SK-N-SH (cell line): Measurements from ENCODE around the gene PDILT. TPM values are rescaled to one million over a fixed set of nuclear protein-coding genes. Genes with fewer than 3 reads are reported as not detected.

Source experiments
- CTCF ChIA-PET: fragments of 300-600, 350-600 bp; formaldehyde crosslinking; extraction: SDS; loops from one replicate; lab custom pipeline; 2021; lab: Yijun Ruan, JAX
- POLR2A ChIA-PET: fragments of 350-600 bp; sonication (Branson Sonifier 250); formaldehyde crosslinking; extraction: SDS; loops from one replicate; lab custom pipeline; 2020; ENCODE audit warnings: antibody characterized with exemption, inconsistent platforms; lab: Yijun Ruan, JAX
- DNase-seq: peaks from one replicate; pipeline ENCODE4 v3.0.0; 2012
- H2AFZ ChIP-seq: fragments of 200-600 bp; sonication (generic); 2 replicates; pipeline ENCODE4 v1.8.1; 2016; ENCODE audit warnings: antibody characterized with exemption, mild to moderate bottlenecking, low read depth
- H3F3A ChIP-seq: fragments of 200-600 bp; sonication (generic); replicated peaks from 2 replicates; pipeline ENCODE3; 2016; ENCODE audit warnings: antibody characterized with exemption, mild to moderate bottlenecking; ENCODE audit not compliant: insufficient read depth
- H3K27ac ChIP-seq, 2 experiments: fragments of 200-500 bp in 1 of 2; fragments of 200-600 bp in 1 of 2; sonication (Bioruptor generic) in 1 of 2; sonication (generic), shearing (Covaris generic) in 1 of 2; 2 replicates each; pipeline versions ENCODE4 v1.5.1 to v1.6.1; 2014 to 2016; ENCODE audit warnings: low read depth in 2 of 2, inconsistent platforms in 1 of 2, low read length in 1 of 2, mild to moderate bottlenecking in 1 of 2, mixed read lengths in 1 of 2
- H3K27me3 ChIP-seq: fragments of 200-600 bp; sonication (generic), shearing (Covaris generic); 2 replicates; pipeline ENCODE4 v1.6.1; 2016; ENCODE audit warnings: mixed run types; ENCODE audit not compliant: insufficient read depth
- H3K36me3 ChIP-seq, 2 experiments: fragments of 200-500 bp in 1 of 2; fragments of 200-600 bp in 1 of 2; sonication (Bioruptor generic) in 1 of 2; sonication (generic) in 1 of 2; replicated peaks in 1 of 2; 2 replicates each; pipeline versions ENCODE3 to v1.5.1; 2014 to 2016; ENCODE audit warnings: low read length in 1 of 2, mild to moderate bottlenecking in 1 of 2; ENCODE audit not compliant: insufficient read depth in 2 of 2, control insufficient read depth in 1 of 2
- H3K4me1 ChIP-seq, 2 experiments: fragments of 200-500 bp in 1 of 2; fragments of 200-600 bp in 1 of 2; sonication (Bioruptor generic) in 1 of 2; sonication (generic), shearing (Covaris generic) in 1 of 2; 2 replicates each; pipeline versions ENCODE4 v1.5.1 to v1.6.1; 2014 to 2016; ENCODE audit warnings: low read depth in 1 of 2, low read length in 1 of 2, mixed run types in 1 of 2; ENCODE audit not compliant: insufficient read depth in 2 of 2, control insufficient read depth in 1 of 2
- H3K4me2 ChIP-seq: fragments of 200-600 bp; sonication (generic), shearing (Covaris generic); 2 replicates; pipeline ENCODE4 v1.6.1; 2017; ENCODE audit warnings: mixed run types
- H3K4me3 ChIP-seq, 2 experiments: fragments of 200-500 bp in 1 of 2; fragments of 200-600 bp in 1 of 2; sonication (Bioruptor generic) in 1 of 2; sonication (generic), shearing (Covaris generic) in 1 of 2; 2 replicates each; pipeline versions ENCODE4 v1.5.1 to v1.8.1; 2014 to 2016; ENCODE audit warnings: low read depth in 2 of 2, inconsistent platforms in 1 of 2, low read length in 1 of 2, mild to moderate bottlenecking in 1 of 2, mixed read lengths in 1 of 2, moderate library complexity in 1 of 2
- H3K79me2 ChIP-seq: fragments of 200-600 bp; sonication (generic); 2 replicates; pipeline ENCODE4 v1.8.1; 2017; ENCODE audit warnings: mild to moderate bottlenecking; ENCODE audit not compliant: insufficient read depth
- H3K9ac ChIP-seq: fragments of 200-600 bp; sonication (generic); 2 replicates; pipeline ENCODE4 v1.6.1; 2017; ENCODE audit warnings: mixed run types
- H3K9me2 ChIP-seq: fragments of 200-600 bp; sonication (generic); 2 replicates; pipeline ENCODE4 v1.6.1; 2017; ENCODE audit warnings: mixed run types
- H3K9me3 ChIP-seq: fragments of 200-600 bp; sonication (generic); 2 replicates; pipeline ENCODE4 v1.6.1; 2017; ENCODE audit warnings: mixed run types, mild to moderate bottlenecking, moderate library complexity
- H4K20me1 ChIP-seq: fragments of 200-600 bp; sonication (generic); 2 replicates; pipeline ENCODE4 v1.6.1; 2017; ENCODE audit warnings: mild to moderate bottlenecking, mixed run types; ENCODE audit not compliant: insufficient read depth
- ELF1 ChIP-seq: IDR thresholded peaks from 2 replicates; pipeline ENCODE4 v1.4.0; 2012
- FOSL2 ChIP-seq: IDR thresholded peaks from 2 replicates; pipeline ENCODE4 v1.4.0; 2012; ENCODE audit warnings: low read depth, mild to moderate bottlenecking, moderate library complexity, borderline replicate concordance
- FOXM1 ChIP-seq: IDR thresholded peaks from 2 replicates; pipeline ENCODE4 v1.4.0; 2012; ENCODE audit warnings: low read depth, mild to moderate bottlenecking
- MXI1 ChIP-seq: IDR thresholded peaks from 2 replicates; pipeline ENCODE4 v1.6.1; 2012; ENCODE audit warnings: mild to moderate bottlenecking, low read depth, low read length, improper control_type of control experiment
- NRF1 ChIP-seq: IDR thresholded peaks from 2 replicates; pipeline ENCODE4 v1.6.1; 2012; ENCODE audit warnings: low read depth, mild to moderate bottlenecking, low read length
- RAD21 ChIP-seq: IDR thresholded peaks from 2 replicates; pipeline ENCODE4 v1.6.1; 2012; ENCODE audit warnings: mild to moderate bottlenecking, low read length
- SMC3 ChIP-seq: IDR thresholded peaks from 2 replicates; pipeline ENCODE4 v1.6.1; 2012; ENCODE audit warnings: low read depth, low read length, improper control_type of control experiment
- TCF12 ChIP-seq: IDR thresholded peaks from 2 replicates; pipeline ENCODE4 v1.4.0; 2012
- WGBS: methylation state at CpG from one replicate; pipeline ENCODE4 v1.1.6; 2017; ENCODE audit warnings: low lambda C conversion rate; 5-methylcytosine and 5-hydroxymethylcytosine counted together
- polyA plus RNA-seq, 3 experiments: library from polyadenylated mRNA; depleted of rRNA; stranded (reverse); fragments of >200 nt; gene quantifications; 2 replicates each; pipeline ENCODE4 v1.2.3, GENCODE V29; 2012
- TF ChIP-seq, protein P1 (sequence below): fragments of 200-600 bp; sonication (generic); IDR thresholded peaks from 2 replicates; pipeline ENCODE4 v1.6.1; 2017; ENCODE audit warnings: antibody characterized with exemption, mild to moderate bottlenecking, moderate library complexity

The PDILT gene
- polyA plus RNA-seq, 1 of the 3 experiments (the other 2 are of a cell fraction), result not detected

DNA sequence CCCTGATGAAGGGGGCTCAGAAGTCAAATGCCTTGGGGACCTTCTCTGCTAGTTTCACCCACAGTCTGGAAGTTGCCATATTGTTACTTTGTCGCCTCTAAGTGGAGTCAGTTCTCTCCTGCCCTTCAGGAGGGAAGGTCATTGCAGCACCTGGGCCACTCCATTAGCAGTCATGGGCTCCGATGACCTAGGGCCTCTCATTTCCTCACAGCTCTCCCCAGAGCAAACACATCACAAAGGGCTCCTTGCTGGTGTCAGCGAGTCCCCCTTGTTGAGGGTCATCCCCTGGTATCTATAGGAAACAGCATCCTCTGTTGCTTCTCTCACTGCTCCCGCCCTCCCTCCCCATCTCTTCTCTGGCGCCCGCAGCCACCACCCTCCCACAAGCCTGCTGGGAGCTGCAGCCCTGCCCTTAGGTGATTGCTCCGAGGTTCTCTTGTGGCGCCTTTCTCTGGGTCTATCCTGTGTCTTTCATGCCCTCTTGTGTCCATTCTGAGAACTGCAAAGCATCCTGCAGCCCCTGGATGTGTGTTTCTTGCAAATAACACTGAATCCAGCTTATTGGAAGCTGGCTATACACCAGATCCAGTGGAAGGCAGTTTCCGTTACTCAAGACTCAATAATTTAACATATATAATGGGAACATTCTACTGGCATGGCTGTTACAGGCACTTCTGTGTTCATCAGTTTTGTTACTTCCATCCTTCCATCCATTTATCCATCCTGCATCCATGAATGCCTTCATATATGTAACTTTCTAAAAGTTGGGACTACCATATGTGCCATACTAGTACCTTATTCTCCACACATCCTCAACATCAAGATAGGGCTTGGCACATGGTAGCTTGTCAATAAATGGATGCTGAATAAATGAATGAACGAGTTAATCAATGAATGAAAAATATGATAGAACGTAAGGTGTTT, 21.2 kb downstream of the PDILT start:
- no peak for TF ChIP-seq ELF1
- TF ChIP-seq SMC3, result peak; percentile 62
- peak; percentile 72 for TF ChIP-seq RAD21
- TF ChIP-seq FOSL2, result no peak
- TF ChIP-seq, protein P1, sequence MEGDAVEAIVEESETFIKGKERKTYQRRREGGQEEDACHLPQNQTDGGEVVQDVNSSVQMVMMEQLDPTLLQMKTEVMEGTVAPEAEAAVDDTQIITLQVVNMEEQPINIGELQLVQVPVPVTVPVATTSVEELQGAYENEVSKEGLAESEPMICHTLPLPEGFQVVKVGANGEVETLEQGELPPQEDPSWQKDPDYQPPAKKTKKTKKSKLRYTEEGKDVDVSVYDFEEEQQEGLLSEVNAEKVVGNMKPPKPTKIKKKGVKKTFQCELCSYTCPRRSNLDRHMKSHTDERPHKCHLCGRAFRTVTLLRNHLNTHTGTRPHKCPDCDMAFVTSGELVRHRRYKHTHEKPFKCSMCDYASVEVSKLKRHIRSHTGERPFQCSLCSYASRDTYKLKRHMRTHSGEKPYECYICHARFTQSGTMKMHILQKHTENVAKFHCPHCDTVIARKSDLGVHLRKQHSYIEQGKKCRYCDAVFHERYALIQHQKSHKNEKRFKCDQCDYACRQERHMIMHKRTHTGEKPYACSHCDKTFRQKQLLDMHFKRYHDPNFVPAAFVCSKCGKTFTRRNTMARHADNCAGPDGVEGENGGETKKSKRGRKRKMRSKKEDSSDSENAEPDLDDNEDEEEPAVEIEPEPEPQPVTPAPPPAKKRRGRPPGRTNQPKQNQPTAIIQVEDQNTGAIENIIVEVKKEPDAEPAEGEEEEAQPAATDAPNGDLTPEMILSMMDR, result peak; percentile 79
- TF ChIP-seq FOXM1, result no peak
- no peak overlapping the region for H2AFZ ChIP-seq
- H3F3A ChIP-seq, result no peaks in the 10 kb centered on the region
- H3K9me2 ChIP-seq, result no peaks in the 10 kb centered on the region
- peak; percentile 65 for DNase-seq
- H3K79me2 ChIP-seq, result no peaks in the 10 kb centered on the region
- no peaks in the 10 kb centered on the region for H4K20me1 ChIP-seq
- CTCF ChIA-PET, result interaction anchor here (0.6 to 10.2 kb wide), 37 partner anchors 10 to 828 kb away, joined by 3 to 184 read pairs (median 4); partner anchors contain the start of genes PDILT and VPS35L
- no peaks in the 10 kb centered on the region for H3K36me3 ChIP-seq
- H3K27me3 ChIP-seq, result no peaks in the 10 kb centered on the region
- H3K4me1 ChIP-seq, result no peaks in the 10 kb centered on the region; a peak in 1 of 4 replicates
- H3K9me3 ChIP-seq, result no peaks in the 10 kb centered on the region
- no peak overlapping the region for H3K9ac ChIP-seq
- POLR2A ChIA-PET, result no interaction called here
- no peak overlapping the region; a peak in 1 of 4 replicates for H3K4me3 ChIP-seq
- 15% methylated on average over 10 of the region's 11 CpGs for WGBS
- no peak overlapping the region for H3K27ac ChIP-seq
- no peak overlapping the region for H3K4me2 ChIP-seq

DNA sequence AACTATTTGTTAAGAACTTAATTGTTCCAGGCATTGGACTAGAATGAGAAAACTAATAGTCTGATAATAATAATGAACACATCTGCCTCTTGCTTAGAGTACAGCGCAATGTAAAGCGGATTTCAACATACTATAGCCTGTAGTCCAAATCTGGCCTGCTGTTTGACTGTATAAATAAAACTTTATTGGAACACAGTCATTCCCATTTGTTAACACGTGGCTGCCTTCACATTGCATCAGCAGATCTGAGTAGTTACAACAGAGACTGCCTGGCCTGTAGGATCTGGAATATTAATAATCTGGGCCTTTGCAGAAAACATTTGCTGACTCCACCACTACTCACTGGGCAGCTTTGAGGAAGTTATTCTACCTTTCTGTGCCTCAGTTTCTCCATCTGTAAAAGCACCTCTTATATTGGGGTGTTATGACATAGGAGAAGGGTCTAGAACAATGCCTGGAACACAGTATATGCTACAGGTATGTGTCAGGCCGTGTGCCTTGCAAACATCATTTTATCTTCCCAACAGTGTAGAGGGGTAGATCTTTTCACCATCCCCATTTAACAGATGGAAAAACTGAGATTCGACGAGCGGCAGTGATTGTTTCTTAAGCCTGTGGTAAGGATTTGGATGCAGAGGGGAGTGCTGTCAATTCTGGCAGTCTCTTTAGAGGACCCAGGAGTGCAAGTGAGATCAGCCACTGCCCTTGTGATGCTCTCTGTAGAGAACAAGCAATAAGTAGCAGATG, 22.2 kb downstream of the PDILT start:
- Histone ChIP-seq H3K4me1 (no peaks in the 10 kb centered on the region; a peak in 1 of 4 replicates), H3K4me3 (no peak overlapping the region), H2AFZ (no peak overlapping the region), H3K9me2 (no peaks in the 10 kb centered on the region), H3K9me3 (no peaks in the 10 kb centered on the region), H3F3A (no peaks in the 10 kb centered on the region), H3K4me2 (no peak overlapping the region), H3K36me3 (no peaks in the 10 kb centered on the region), H3K27ac (no peak overlapping the region), H3K9ac (no peak overlapping the region), H3K79me2 (no peaks in the 10 kb centered on the region), H4K20me1 (no peaks in the 10 kb centered on the region), H3K27me3 (no peaks in the 10 kb centered on the region)
- ChIA-PET POLR2A (no interaction called here), CTCF (interaction anchor here (0.6 to 10.2 kb wide), 17 partner anchors 9 to 798 kb away, joined by 3 to 184 read pairs (median 8); no protein-coding TSS in a partner anchor)
- WGBS, result 57% methylated on average over 7 of the region's 7 CpGs
- no peak for DNase-seq
- TF ChIP-seq, protein P1, result no peak
- no peak for TF ChIP-seq MXI1
- no peak for TF ChIP-seq RAD21
- no peak for TF ChIP-seq NRF1
- TF ChIP-seq TCF12, result no peak
